GM12874 (cell line): ENCODE results near the gene APCDD1L.

Experiments used
- CTCF ChIP-seq: IDR thresholded peaks from 2 replicates; pipeline ENCODE4 v1.5.1; 2011; ENCODE audit warnings: low read depth, mild to moderate bottlenecking, control low read depth, low read length, moderate library complexity; ENCODE audit not compliant: insufficient read depth

The APCDD1L gene

GRCh38 chr20:58542411-58543095 is 27.4 kb upstream of the APCDD1L start:
- no peak for TF ChIP-seq CTCF

GRCh38 chr20:58538752-58539151 is 23.6 kb upstream of the APCDD1L start:
- TF ChIP-seq CTCF, result no peak

GRCh38 chr20:58537831-58538230 is 22.6 kb upstream of the APCDD1L start:
- TF ChIP-seq CTCF, result no peak

GRCh38 chr20:58536289-58536688 is 21.1 kb upstream of the APCDD1L start:
- TF ChIP-seq CTCF, result no peak

- no peak for TF ChIP-seq CTCF
Observed at GRCh38 chr20:58531657-58532056, 16.5 kb upstream of the APCDD1L start.

- no peak for TF ChIP-seq CTCF
Observed at GRCh38 chr20:58531063-58531462, 15.9 kb upstream of the APCDD1L start.

- TF ChIP-seq CTCF, result no peak
Observed at GRCh38 chr20:58528412-58528811, 13.2 kb upstream of the APCDD1L start.
